HG03432 (cell line): ENCODE data around the gene ECEL1.

Source experiments
- ATAC-seq: cut with Tn5 transposase; IDR thresholded peaks from one replicate; pipeline ENCODE4 v1.9.1; 2021; ENCODE audit warnings: mild to moderate bottlenecking, moderate library complexity; ENCODE audit not compliant: unreplicated experiment

Gene ECEL1

DNA sequence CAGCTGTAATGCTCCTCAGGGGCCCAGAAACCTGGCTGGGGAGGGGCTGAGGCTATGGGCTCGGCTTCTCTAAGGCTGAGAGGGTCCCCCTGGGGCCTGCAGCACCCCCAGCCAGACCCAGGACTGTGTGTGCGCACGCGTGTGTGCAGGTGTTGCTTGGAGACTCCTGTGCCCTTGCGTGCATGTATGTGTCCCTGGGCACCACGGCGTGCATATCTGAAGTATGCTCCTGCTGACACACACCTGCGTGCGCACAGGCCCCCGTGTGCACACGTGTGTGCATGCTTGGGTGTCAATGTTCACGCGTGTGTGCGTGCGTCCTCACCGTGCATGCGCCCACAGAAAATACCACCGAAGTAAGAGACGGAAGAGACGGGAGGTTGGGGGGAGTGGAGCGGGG, 14.9 kb upstream of the ECEL1 start:
- ATAC-seq = no peak

- ATAC-seq = no peak
Measured at GRCh38 chr2:232501794-232502390, 14.3 kb upstream of the ECEL1 start.

GRCh38 chr2:232501331-232501771, 13.7 kb upstream of the ECEL1 start:
- no peak for ATAC-seq

DNA sequence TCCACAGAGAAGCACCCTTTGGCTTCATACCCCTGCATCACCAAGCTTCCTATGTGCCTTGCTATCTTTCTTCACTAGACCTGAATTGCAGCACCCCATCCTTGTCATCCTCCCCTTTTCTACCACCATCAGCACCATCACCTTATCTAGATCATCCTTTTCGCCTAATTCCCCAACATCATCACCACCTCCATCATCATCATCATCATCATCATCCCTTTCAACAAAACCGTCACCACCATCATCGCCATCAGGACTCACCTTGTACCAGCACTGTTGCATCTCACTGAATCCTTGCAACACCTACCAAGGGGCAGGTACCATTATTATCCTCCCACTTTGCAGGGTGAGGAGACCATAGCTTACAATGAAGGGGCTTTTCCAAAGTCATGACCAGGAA, 10.8 kb upstream of the ECEL1 start:
- no peak for ATAC-seq

- ATAC-seq = no peak
Measured at GRCh38 chr2:232497348-232497747, 9.7 kb upstream of the ECEL1 start.

GRCh38 chr2:232496501-232497270, 9.1 kb upstream of the ECEL1 start:
- no peak for ATAC-seq

DNA sequence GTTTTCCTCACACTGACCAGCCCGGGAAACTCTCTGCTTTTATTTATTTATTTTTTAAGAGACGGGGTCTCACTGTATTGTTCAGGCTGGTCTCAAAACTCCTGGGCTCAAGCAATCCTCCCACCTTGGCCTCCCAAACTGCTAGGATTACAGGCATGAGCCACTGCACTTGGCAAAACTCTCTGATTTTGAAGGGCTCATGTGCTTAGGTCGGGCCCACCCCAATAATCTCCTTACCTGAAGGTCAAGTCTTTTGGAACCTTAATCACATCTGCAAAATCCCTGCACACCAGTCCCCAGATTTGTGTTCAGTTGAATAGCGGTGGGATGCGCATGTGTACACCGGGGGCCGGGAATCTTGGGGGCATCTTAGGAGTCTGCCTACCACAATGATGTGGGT, 7.7 kb upstream of the ECEL1 start:
- no peak for ATAC-seq

DNA sequence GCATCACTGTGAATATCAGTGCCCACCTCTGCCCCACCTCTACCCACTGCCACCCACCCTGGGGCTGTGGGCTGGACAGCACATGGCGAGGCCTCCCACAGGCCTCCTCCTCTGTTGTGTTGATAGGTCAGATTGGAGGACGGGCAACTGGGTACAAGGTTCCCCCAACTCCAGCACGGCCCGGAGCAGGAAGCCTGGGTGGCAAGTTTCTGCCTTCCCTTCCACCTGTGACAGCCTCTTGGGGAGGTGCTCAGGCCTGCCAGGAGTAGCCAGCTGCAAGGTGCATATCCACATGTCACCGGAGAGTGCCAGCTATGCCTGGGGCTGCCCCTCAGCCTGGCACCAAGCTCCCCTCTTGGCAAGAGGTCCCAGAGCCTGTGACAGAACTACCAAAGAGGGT, 6.9 kb upstream of the ECEL1 start:
- no peak for ATAC-seq

DNA sequence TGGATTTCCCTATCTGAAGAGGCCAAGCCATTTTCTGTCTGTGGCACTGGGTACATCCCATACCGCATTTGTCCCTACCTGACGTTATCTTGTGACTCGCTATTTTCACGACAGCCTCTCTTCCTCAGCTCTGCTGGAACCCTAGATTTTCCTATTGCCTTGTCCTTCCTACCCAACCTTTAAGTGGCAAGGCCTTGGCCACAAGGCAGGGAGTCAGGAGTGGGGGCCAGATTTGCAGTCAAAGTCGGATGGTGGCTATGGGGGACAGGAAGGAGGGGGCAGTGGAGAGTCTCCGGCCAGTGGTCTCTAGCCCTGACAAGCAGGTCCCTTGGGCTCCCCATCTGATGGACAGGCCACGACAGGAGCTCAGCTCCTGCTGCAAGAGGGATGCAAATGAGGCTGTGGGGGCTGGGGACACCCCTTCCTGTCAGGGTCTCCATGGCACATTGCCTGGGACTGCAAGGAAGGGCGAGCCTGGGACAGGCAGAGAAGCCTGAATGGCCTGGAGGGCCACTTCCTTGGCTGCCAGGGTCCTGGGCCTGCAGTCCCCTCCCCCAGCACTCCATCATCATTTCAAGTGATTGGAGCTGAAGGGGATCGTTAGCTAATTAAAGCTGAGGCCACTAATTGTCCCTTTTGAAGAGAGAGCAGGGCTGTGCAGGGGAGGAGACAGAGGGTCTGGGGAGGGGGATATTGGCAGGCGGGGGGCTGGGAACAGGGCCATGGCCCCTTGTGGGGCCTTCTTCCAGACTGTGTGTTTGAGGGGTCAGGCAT, 6.3 kb upstream of the ECEL1 start:
- ATAC-seq = no peak

DNA sequence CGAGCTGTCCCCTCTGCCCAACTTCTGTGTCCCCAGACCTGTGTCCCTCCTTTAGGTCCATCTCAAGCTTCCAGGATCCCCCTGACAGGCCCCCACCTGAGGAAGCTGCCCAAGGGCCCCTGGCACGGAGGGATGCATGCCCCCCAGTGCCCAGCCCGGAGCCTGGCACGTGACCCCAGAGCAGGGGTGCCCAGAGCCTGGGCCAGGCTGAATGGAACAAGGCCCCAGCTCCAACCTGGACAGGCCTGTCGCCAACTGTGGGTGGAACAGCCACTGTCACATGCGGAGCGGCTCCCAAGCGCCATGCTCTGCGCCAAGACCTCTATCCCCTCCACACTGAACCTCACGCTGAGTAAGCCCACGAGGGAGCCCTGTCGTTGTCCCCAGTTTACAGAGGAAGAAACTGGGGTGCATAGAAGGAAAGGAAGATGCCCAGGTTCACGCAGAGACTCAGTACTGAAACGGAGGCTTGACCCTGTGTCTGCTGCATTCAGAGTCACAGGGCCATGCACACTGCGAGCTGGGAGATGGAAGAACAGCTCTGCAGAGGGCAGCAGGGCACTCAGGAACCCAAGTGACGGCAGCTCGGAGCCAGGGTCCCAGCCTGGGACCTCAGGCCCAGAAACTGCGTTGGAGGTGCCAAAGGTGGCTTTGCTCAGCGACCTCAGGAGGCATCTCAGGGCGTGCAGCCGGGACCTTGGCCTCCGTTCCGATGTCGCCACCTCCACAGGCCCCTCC, 5.5 kb upstream of the ECEL1 start:
- no peak for ATAC-seq

DNA sequence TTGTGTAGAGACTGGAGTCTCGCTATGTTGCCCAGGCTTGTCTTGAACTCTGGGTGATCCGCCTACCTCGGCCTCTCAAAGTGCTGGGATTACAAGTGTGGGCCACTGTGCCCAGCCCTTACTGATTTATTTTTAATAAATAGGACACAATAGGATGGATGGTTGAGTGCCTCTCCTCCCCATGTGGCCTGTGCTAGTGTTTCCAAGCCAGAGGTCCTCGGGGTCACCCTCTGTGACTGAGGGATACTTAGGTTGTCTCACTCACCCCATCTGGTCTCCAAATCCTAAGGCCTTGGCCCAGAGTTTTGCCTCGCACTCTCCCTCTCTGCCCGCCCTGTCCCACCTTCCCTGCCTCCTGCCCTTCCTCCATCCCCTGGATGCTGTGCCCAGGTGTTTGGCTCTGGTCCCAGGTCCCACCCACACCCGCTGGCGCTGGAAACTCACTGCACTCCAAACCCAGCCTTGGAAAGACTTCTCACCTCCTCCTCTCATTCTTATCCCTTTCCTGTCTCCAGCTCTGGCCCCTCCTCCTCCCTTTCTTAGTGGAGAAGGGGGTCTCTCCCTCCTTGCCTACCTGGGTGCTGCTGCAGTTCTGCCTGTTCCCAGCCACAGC, 4.7 kb upstream of the ECEL1 start:
- no peak for ATAC-seq

DNA sequence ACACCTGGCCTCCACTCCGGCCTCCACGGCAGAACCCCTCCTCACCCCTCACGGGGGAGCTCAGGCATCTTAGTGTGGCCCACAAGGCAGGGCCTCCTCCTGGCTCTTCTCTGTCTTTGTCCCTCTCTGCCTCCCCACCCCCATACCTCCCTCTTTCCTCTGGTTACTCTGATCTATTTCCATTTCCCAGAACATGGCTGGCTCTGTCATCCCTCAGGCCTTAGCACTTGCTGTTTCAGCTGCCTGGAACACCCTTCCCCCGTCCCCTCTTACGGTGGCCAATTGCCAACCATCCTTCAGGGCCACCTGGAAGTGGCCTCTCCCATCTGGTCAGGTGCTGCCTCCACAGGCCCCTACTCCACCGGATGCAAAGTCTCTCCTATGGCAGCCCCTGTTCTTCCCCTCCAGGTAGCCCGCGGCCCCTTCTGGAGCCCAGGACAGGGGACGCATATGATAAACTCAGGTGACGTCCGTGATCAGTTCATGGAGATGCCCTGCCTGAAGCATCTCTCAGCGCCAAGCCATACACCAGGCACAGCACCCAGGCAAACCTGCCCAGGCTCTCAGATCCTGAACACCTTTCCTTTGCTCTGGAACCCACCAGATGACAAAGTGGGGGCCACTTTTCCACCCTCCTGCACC, 3.6 kb upstream of the ECEL1 start:
- ATAC-seq = no peak

DNA sequence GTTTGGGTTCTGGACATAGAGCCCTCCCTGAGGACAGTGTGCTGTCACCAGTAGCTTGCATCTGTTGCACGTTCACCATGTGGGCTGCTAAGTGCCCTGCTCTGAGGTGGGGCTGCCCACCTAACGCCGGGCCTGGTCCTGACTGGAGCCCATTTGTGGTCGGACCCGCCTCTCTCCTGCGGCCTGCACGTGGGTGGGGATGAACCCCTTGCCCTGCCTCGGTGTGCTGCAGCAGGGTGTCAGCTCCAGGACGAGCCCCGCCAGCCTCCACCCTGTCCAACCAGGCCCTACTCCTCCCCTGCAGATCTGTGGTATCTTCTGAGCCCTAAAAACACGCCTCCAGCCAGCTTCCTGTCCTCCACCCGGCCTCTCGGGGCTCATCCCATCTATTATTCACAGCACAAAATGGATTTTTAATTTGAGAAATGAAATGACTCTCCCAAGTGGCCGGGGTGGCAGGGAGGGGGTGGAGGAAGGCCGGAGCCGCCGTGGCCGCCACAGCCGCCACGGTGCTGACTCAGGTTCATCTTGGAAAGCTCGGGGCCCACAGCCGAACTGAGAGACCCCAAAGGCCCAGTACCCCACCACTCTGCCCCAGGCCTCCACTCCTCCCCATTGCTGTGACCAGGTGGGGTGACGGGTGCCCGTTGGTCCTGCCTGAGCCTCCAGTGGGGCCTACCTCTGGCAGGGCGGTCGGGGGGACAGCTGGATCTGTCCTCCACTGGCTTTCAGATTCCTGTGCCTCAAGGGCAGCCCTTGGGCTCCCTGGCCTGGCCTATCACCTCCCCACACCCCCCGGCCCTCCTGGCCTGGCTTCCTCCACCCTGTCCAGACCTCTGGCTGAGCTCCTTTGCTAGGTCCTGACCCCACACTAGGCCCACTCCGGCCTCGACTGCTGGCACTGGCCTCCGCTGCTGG, 2.8 kb upstream of the ECEL1 start:
- ATAC-seq = no peak

- no peak for ATAC-seq
Measured at GRCh38 chr2:232489516-232490220, 2.0 kb upstream of the ECEL1 start.

- no peak for ATAC-seq
Measured at GRCh38 chr2:232488721-232489300, 1.2 kb upstream of the ECEL1 start.

DNA sequence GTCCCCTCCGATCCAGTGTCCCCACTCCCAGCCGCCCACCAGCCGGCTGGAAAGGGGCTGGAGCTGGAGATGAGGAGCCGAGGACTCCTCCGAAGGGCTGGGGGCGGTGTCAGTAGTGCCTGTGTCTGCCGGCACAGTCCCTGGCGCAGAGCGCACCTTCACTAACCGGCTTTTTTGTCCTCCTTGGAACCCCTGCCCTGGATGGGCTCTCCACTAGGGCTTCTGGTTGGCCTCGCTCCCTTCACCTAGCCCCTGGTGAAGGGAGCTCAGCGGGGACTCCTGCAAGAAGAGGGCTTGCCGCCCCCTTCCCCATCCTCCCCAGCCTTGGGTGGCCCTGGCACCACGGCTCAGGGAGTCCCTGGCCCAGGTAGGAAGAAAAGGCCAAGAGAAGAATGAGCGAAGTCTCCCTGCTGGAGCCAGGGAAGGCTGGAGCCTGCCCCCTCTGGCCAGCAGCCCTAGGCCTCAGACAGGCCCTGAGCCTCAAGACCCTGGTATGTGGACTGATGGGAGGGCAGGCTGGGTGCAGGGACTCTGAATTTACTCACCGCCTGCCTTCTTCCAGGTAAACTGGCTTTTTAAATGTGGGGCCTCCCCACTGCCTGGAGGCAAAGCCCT, 570 bp upstream of the ECEL1 start:
- no peak for ATAC-seq

DNA sequence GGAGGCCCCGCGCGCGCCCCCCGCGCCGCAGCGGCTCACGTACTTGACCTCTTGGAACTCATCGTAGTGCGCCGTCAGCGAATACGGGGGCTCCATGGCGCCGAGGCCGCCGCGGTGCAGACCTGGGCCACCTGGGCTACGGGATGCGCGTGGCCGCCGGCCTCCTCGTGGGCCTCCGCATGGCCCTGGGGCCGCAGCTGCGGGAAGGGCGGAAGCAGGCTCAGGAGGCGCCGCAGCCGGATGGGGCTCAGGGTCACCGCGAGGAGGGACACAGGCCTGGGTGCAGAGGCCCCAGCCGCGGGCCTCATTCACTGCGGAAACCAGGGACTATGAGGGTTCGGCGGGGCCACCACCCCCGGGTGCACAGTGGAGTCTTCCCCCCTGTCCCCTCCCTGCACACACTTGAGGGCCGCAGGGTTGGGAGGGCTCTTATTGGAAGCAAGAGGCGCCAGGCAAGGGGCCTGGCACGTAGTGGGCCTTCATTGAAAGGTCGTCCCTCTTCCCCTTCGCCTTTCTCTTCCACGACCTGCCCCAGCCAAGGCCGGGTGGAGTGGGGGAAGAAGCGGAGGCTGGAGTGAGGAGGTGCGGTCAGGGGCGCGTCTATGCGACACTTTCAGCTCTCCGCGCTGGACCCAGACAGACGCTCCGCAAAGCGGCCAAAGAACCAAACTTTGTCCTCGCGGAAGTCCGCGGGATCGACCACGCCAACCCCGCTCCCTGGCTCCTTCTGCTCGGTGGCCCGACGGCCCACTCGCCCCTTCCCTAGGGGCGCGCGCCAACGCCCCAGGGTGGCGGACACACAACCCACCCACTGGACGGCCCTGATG, 863 bp downstream of the ECEL1 start:
- no peak for ATAC-seq
